SK-N-SH treated with all-trans-retinoic acid at 6 μM for 48 hours (cell line): ENCODE results near the gene STARD13.

Experiments
- ATAC-seq: fragments of 200-7000 bp; cut with Tn5 transposase; 3 replicates; pipeline ENCODE4 v1.9.1; 2020; ENCODE audit warnings: mild to moderate bottlenecking, moderate library complexity
- ARNTL ChIP-seq: fragments of 450-650 bp; formaldehyde crosslinking; IDR thresholded peaks from 2 replicates; pipeline ENCODE4 v1.5.0; 2020; ENCODE audit warnings: low read depth, mild to moderate bottlenecking, moderate library complexity, borderline replicate concordance
- BACH2 ChIP-seq: fragments of 250-450 bp; sonication (Bioruptor Pico); IDR thresholded peaks from 2 replicates; pipeline ENCODE4 v1.9.0; 2021; ENCODE audit warnings: mild to moderate bottlenecking, borderline replicate concordance
- ESRRG ChIP-seq: fragments of 250-450 bp; sonication (Bioruptor Pico); IDR thresholded peaks from 2 replicates; pipeline ENCODE4 v1.6.1; 2021; ENCODE audit warnings: mild to moderate bottlenecking
- ISL1 ChIP-seq: fragments of 250-450 bp; sonication (Bioruptor Pico); IDR thresholded peaks from 2 replicates; pipeline ENCODE4 v2.1.2; 2022; ENCODE audit warnings: mild to moderate bottlenecking, moderate library complexity
- OSR1 ChIP-seq: fragments of 250-450 bp; sonication (Bioruptor Pico); IDR thresholded peaks from 2 replicates; pipeline ENCODE4 v1.8.0; 2022; ENCODE audit warnings: moderate library complexity, mild to moderate bottlenecking, inconsistent platforms
- PPARA ChIP-seq: fragments of 250-450 bp; sonication (Bioruptor Pico); IDR thresholded peaks from 2 replicates; pipeline ENCODE4 v1.5.0; 2020; ENCODE audit warnings: mild to moderate bottlenecking, borderline replicate concordance
- RARB ChIP-seq: fragments of 250-450 bp; sonication (Bioruptor Pico); IDR thresholded peaks from 2 replicates; pipeline ENCODE4 v1.8.0; 2021; ENCODE audit warnings: mild to moderate bottlenecking, moderate library complexity
- SNAI2 ChIP-seq: fragments of 250-450 bp; sonication (Bioruptor Pico); IDR thresholded peaks from 2 replicates; pipeline ENCODE4 v1.5.0; 2020; ENCODE audit warnings: mild to moderate bottlenecking, moderate library complexity
- TCF4 ChIP-seq: fragments of 250-450 bp; sonication (Bioruptor Pico); IDR thresholded peaks from 2 replicates; pipeline ENCODE4 v1.8.0; 2021; ENCODE audit warnings: mild to moderate bottlenecking, moderate library complexity, borderline replicate concordance
- TOX ChIP-seq: fragments of 250-450 bp; sonication (Bioruptor Pico); IDR thresholded peaks from 2 replicates; pipeline ENCODE4 v1.8.0; 2021; ENCODE audit warnings: mild to moderate bottlenecking, moderate library complexity, borderline replicate concordance
- ZC3H10 ChIP-seq: fragments of 250-450 bp; sonication (Bioruptor Pico); IDR thresholded peaks from 2 replicates; pipeline ENCODE4 v1.5.1; 2021; ENCODE audit warnings: mild to moderate bottlenecking, moderate library complexity
- ZFP3 ChIP-seq: fragments of 250-450 bp; sonication (Bioruptor Pico); IDR thresholded peaks from 2 replicates; pipeline ENCODE4 v1.5.0; 2020; ENCODE audit warnings: mild to moderate bottlenecking, moderate library complexity
- ZFP30 ChIP-seq: fragments of 450-650 bp; formaldehyde crosslinking; IDR thresholded peaks from 2 replicates; pipeline ENCODE4 v1.5.0; 2022; ENCODE audit warnings: mild to moderate bottlenecking, moderate library complexity
- ZNF70 ChIP-seq: fragments of 450-650 bp; formaldehyde crosslinking; IDR thresholded peaks from 2 replicates; pipeline ENCODE4 v1.5.0; 2020; ENCODE audit warnings: mild to moderate bottlenecking, moderate library complexity
- ZNF8 ChIP-seq: fragments of 450-650 bp; formaldehyde crosslinking; IDR thresholded peaks from 2 replicates; pipeline ENCODE4 v1.5.0; 2020; ENCODE audit warnings: mild to moderate bottlenecking, moderate library complexity
- TF ChIP-seq, protein P1 (sequence below): fragments of 250-450 bp; sonication (Bioruptor Pico); IDR thresholded peaks from 2 replicates; pipeline ENCODE4 v1.8.0; 2020; ENCODE audit warnings: mild to moderate bottlenecking, moderate library complexity, borderline replicate concordance
- TF ChIP-seq, protein P2 (sequence below): fragments of 250-450 bp; sonication (Bioruptor Pico); IDR thresholded peaks from 2 replicates; pipeline ENCODE4 v1.8.0; 2021; ENCODE audit warnings: low read depth, mild to moderate bottlenecking, moderate library complexity, borderline replicate concordance
- TF ChIP-seq, protein P3 (sequence below): fragments of 250-450 bp; sonication (Bioruptor Pico); IDR thresholded peaks from 2 replicates; pipeline ENCODE4 v1.5.0; 2020; ENCODE audit warnings: mild to moderate bottlenecking, moderate library complexity

Gene STARD13

DNA sequence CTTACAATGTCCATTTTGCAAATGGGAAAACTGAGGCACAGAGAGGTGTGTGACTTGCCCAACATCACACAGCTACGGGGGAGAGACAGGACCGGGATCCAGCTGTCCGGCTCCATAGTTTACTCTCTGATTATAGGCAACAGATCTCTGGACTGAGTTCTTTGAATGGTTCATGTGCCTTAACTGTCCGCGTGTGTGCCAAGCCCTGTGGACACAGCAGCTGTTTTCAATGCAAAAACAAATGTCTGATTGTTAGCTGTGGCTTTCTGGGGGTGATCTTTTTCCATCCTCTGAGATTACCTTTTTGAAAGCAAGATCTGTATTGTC, 175.2 kb downstream of the STARD13 start:
- no peak for ATAC-seq
- TF ChIP-seq BACH2 (CRISPR knock-in tag) = no peak
- TF ChIP-seq, protein P1, sequence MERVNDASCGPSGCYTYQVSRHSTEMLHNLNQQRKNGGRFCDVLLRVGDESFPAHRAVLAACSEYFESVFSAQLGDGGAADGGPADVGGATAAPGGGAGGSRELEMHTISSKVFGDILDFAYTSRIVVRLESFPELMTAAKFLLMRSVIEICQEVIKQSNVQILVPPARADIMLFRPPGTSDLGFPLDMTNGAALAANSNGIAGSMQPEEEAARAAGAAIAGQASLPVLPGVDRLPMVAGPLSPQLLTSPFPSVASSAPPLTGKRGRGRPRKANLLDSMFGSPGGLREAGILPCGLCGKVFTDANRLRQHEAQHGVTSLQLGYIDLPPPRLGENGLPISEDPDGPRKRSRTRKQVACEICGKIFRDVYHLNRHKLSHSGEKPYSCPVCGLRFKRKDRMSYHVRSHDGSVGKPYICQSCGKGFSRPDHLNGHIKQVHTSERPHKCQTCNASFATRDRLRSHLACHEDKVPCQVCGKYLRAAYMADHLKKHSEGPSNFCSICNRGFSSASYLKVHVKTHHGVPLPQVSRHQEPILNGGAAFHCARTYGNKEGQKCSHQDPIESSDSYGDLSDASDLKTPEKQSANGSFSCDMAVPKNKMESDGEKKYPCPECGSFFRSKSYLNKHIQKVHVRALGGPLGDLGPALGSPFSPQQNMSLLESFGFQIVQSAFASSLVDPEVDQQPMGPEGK (CRISPR knock-in tag) = no peak
- no peak for TF ChIP-seq PPARA
- TF ChIP-seq TCF4 (CRISPR knock-in tag) = no peak
- no peak for TF ChIP-seq ZNF8 (CRISPR knock-in tag)
- no peak for TF ChIP-seq ZFP30 (CRISPR knock-in tag)
- TF ChIP-seq OSR1 = no peak
- no peak for TF ChIP-seq TOX (CRISPR knock-in tag)
- no peak for TF ChIP-seq ARNTL
- no peak for TF ChIP-seq ZNF70 (CRISPR knock-in tag)
- no peak for TF ChIP-seq SNAI2 (CRISPR knock-in tag)
- TF ChIP-seq, protein P2, sequence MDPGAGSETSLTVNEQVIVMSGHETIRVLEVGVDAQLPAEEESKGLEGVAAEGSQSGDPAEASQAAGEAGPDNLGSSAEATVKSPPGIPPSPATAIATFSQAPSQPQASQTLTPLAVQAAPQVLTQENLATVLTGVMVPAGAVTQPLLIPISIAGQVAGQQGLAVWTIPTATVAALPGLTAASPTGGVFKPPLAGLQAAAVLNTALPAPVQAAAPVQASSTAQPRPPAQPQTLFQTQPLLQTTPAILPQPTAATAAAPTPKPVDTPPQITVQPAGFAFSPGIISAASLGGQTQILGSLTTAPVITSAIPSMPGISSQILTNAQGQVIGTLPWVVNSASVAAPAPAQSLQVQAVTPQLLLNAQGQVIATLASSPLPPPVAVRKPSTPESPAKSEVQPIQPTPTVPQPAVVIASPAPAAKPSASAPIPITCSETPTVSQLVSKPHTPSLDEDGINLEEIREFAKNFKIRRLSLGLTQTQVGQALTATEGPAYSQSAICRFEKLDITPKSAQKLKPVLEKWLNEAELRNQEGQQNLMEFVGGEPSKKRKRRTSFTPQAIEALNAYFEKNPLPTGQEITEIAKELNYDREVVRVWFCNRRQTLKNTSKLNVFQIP (CRISPR knock-in tag) = no peak
- TF ChIP-seq ESRRG (CRISPR knock-in tag) = no peak

DNA sequence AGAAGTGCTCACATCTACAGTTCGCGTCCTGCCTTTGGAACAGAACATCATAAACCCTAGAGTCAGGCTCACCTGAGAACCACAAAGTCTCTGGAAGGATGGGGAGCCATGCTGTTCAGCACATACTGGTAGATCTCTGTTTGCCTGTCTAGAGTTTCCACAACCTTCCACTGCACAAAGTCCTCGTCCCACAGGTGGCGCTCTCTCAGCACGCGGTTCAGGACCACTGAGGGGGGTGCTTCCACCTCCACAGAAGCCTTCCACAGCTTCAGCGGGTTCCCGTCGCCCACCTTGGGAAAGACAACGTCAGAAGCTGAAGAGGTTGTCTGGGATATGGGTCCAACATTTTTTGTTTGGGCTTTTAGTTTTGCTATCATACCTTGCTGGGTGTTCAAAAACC, 175.8 kb downstream of the STARD13 start:
- peak; percentile 30; the same call in 1 of the 3 replicates for ATAC-seq

DNA sequence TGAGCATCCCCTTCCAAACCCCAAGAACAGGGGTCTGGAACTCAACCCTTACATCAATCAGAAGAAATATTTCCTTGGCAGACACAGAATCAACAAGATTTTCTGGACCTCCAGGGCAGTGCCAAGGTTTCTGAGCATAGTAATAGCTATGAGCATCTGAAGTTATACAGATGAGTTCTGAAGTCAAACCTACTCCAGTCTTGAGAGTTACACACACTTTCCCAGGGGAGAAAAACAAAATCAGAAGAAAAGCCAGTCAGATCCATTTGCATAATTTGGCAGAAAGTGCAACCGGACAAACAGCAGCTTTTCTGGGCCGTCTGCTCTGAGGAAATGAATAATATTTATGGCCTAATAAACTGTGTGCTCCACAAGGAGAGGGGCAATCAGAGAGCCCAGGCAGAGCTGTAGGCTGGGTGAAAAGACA, 176.3 kb downstream of the STARD13 start:
- ATAC-seq = no peak
- no peak for TF ChIP-seq ISL1 (CRISPR knock-in tag)
- TF ChIP-seq OSR1 = no peak
- TF ChIP-seq ZFP30 (CRISPR knock-in tag) = no peak
- TF ChIP-seq SNAI2 (CRISPR knock-in tag) = no peak
- TF ChIP-seq BACH2 (CRISPR knock-in tag) = no peak
- no peak for TF ChIP-seq ZC3H10 (CRISPR knock-in tag)
- no peak for TF ChIP-seq ZFP3 (CRISPR knock-in tag)
- TF ChIP-seq ZNF70 (CRISPR knock-in tag) = no peak
- TF ChIP-seq, protein P1 (CRISPR knock-in tag) = no peak
- TF ChIP-seq, protein P3, sequence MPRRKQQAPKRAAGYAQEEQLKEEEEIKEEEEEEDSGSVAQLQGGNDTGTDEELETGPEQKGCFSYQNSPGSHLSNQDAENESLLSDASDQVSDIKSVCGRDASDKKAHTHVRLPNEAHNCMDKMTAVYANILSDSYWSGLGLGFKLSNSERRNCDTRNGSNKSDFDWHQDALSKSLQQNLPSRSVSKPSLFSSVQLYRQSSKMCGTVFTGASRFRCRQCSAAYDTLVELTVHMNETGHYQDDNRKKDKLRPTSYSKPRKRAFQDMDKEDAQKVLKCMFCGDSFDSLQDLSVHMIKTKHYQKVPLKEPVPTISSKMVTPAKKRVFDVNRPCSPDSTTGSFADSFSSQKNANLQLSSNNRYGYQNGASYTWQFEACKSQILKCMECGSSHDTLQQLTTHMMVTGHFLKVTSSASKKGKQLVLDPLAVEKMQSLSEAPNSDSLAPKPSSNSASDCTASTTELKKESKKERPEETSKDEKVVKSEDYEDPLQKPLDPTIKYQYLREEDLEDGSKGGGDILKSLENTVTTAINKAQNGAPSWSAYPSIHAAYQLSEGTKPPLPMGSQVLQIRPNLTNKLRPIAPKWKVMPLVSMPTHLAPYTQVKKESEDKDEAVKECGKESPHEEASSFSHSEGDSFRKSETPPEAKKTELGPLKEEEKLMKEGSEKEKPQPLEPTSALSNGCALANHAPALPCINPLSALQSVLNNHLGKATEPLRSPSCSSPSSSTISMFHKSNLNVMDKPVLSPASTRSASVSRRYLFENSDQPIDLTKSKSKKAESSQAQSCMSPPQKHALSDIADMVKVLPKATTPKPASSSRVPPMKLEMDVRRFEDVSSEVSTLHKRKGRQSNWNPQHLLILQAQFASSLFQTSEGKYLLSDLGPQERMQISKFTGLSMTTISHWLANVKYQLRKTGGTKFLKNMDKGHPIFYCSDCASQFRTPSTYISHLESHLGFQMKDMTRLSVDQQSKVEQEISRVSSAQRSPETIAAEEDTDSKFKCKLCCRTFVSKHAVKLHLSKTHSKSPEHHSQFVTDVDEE (CRISPR knock-in tag) = no peak
- no peak for TF ChIP-seq RARB (CRISPR knock-in tag)
- no peak for TF ChIP-seq PPARA

More for the DNA sequence above, 175.8 kb downstream of the STARD13 start:
- no peak for TF ChIP-seq PPARA
- TF ChIP-seq ISL1 (CRISPR knock-in tag) = no peak
- TF ChIP-seq SNAI2 (CRISPR knock-in tag) = no peak
- TF ChIP-seq ZNF8 (CRISPR knock-in tag) = no peak
- no peak for TF ChIP-seq ZFP30 (CRISPR knock-in tag)
- TF ChIP-seq TOX (CRISPR knock-in tag) = no peak
- no peak for TF ChIP-seq ARNTL
- TF ChIP-seq TCF4 (CRISPR knock-in tag) = no peak
- no peak for TF ChIP-seq OSR1
- TF ChIP-seq, protein P1 (CRISPR knock-in tag) = no peak
